Adrenal gland (tissue), 12 donors: Measurements from ENCODE around the gene ANKS6. TPM values are rescaled to one million over a fixed set of nuclear protein-coding genes. Genes with fewer than 3 reads are reported as not detected.
A peak's percentile ranks its signal among the peaks of the same experiment; 100 is the strongest.

ENCODE experiments used
- DNase-seq, 7 donors: peaks; one replicate each; pipeline ENCODE4 v3.0.0-alpha.2; 2019 to 2020
- H3K27ac ChIP-seq, 5 donors: fragments of 200-600 bp; sonication (generic) in 4 of 5; 1 replicate in 3 of 5; 2 replicates in 2 of 5; pipeline versions ENCODE4 v1.5.1 to v1.8.0; 2016 to 2020; ENCODE audit warnings: mild to moderate bottlenecking in 1 of 5
- H3K27me3 ChIP-seq: fragments of 200-600 bp; 2 replicates; pipeline ENCODE4 v1.8.0; 2021
- H3K36me3 ChIP-seq, 2 donors: fragments of 200-600 bp; replicated peaks in 1 of 2; 1 replicate in 1 of 2; 2 replicates in 1 of 2; pipeline versions ENCODE4 v1.5.1 to v1.8.0; 2018 to 2022
- H3K4me1 ChIP-seq, 2 donors: fragments of 200-600 bp; replicated peaks in 1 of 2; 1 replicate in 1 of 2; 2 replicates in 1 of 2; pipeline versions ENCODE4 v1.5.1 to v1.8.0; 2018 to 2021
- H3K4me3 ChIP-seq, 4 donors: fragments of 200-600 bp; sonication (generic) in 3 of 4; one replicate each; pipeline ENCODE4 v1.5.1; 2016 to 2018
- H3K9me3 ChIP-seq, 3 donors: fragments of 200-600 bp; sonication (generic) in 1 of 3; replicated peaks in 1 of 3; 1 replicate in 2 of 3; 2 replicates in 1 of 3; pipeline versions ENCODE4 v1.5.1 to v1.8.0; 2016 to 2021
- CTCF ChIP-seq, 6 experiments: fragments of 450-650 bp in 4 of 6; fragments of 200-600 bp in 2 of 6; sonication (generic) in 1 of 6; IDR thresholded peaks; 1 replicate in 5 of 6; 2 replicates in 1 of 6; pipeline versions ENCODE4 v1.5.1 to v1.8.0; 2016 to 2021; ENCODE audit warnings: antibody characterized with exemption in 6 of 6, mild to moderate bottlenecking in 2 of 6, moderate library complexity in 1 of 6
- POLR2A ChIP-seq, 2 donors: fragments of 450-650 bp; IDR thresholded peaks; one replicate each; pipeline ENCODE4 v1.6.1; 2017; ENCODE audit warnings: antibody characterized with exemption in 2 of 2, mild to moderate bottlenecking in 2 of 2, moderate library complexity in 1 of 2
- WGBS, 4 donors: extraction: QIAGEN DNeasy Blood & Tissue Kit in 2 of 4; methylation state at CpG; one replicate each; pipeline versions ENCODE4 v1.1.5 to v1.1.7; 2013 to 2017; 5-methylcytosine and 5-hydroxymethylcytosine counted together
- intact Hi-C, 2 donors: fragments of 100-400 bp; cut with DNase I; formaldehyde crosslinking; loops; one replicate each; pipeline versions ENCODE4 v1.14.1 to v1.15.0; 2022 to 2023
- polyA plus RNA-seq, 3 donors: library from polyadenylated mRNA; stranded (reverse); fragments of 200-250 nt in 2 of 3; fragments of 350-450 nt in 1 of 3; fragmentation: Illumina TruSeq in 1 of 3; extraction: RNeasy Lipid Tissue Mini Kit (QIAGEN cat#74804) in 1 of 3; gene quantifications; one replicate each; pipeline ENCODE4 v1.2.3, GENCODE V29; 2013 to 2014
- total RNA-seq, 9 donors: library from RNA; depleted of rRNA in 4 of 9; stranded (reverse); fragments of >200 nt in 4 of 9; fragments of 120-200 nt in 1 of 9; fragmentation: NEBNext Ultra II Directional in 1 of 9; extraction: Animal tissue kit (Norgen Biotek cat#: 25700) in 1 of 9; gene quantifications; one replicate each; pipeline versions ENCODE4 v1.1.0 to v1.2.4, GENCODE V29; 2013 to 2023
- donor health status: healthy with polysubstance abuse.
- donor health status: Bipolar disorder and iron deficiency.
- donor health status: DM: yes; HTN: yes; CAD: no.
- donor health status: DM: no; HTN: no; CAD: no.
- donor health status: DM: no; HTN: no; CAD: no.
- donor health status: DM: yes; HTN: yes; CAD: no.

The ANKS6 gene
- total and polyA plus RNA-seq, 12 donors = 4.3 to 28.4 (median 14.9) TPM

DNA sequence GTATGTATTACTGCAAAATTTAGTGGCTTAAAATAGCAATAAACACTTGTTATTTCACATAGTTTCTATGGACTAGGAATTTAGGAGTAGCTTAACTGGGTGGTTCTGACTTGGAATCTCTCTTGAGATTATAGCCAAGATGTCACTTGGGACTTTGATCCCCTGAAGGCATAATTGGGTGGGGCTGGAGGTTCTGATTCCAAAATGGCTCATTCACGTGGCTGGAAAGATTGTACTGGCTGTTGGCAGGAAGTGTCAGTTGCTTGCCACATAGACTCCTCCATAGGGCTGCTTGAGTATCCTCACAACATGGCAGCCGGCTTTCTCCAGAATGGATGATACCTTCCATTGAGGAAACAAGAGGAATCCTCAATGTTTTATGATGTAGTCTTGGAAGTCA lies 22.4 kb upstream of the ANKS6 start:
- H3K4me1 ChIP-seq = no peaks in the 10 kb centered on the region
- H3K9me3 ChIP-seq = no peaks in the 10 kb centered on the region
- TF ChIP-seq CTCF (IDR thresholded peaks at IDR 0.05) (no peak), POLR2A (IDR thresholded peaks at IDR 0.05) (no peak)
- DNase-seq = no peak
- H3K36me3 ChIP-seq = no peaks in the 10 kb centered on the region
- no peaks in the 10 kb centered on the region for H3K27me3 ChIP-seq
- no peak overlapping the region for H3K4me3 ChIP-seq
- no peak overlapping the region for H3K27ac ChIP-seq
- intact Hi-C loops = no loop called here
- WGBS, 4 donors = 89 to 94% (median 91%) methylated on average over 2 of the region's 2 CpGs

DNA sequence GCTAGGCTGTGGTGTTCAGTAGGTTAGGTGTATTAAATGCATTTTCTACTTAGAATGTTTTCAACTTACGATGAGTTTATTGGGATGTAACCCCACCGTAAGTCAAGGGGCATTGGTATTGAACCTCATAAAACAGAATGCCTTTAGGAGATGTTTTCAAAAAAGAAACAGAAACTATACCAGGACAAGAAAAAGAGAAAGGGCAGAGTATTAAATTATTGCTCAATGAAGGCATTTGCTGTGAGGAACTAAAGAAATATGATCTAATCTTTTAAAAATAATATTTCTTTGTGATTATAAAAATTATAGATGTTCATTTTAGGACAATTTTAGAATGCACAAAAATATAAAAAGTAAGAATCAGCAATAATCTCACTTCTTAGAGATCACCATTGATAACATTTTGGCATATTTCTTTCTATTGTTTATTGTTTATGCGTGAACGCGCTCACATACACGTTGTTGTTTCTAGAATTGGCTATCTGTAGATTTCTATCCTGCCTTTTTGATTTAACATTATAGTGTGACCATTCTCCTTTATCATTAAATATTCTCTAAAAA lies 19.1 kb upstream of the ANKS6 start:
- Histone ChIP-seq H3K27me3 (no peaks in the 10 kb centered on the region), H3K9me3 (no peaks in the 10 kb centered on the region), H3K27ac (no peak overlapping the region), H3K4me1 (no peaks in the 10 kb centered on the region), H3K36me3 (no peaks in the 10 kb centered on the region), H3K4me3 (no peak overlapping the region)
- DNase-seq = no peak
- intact Hi-C loops = no loop called here
- no peak for TF ChIP-seq POLR2A (IDR thresholded peaks at IDR 0.05)
- TF ChIP-seq CTCF (IDR thresholded peaks at IDR 0.05) = no peak
- 89 to 92% (median 90%) methylated on average over 6 of the region's 6 CpGs for WGBS, 4 donors

GRCh38 chr9:98811051-98811650 lies 14.8 kb upstream of the ANKS6 start:
- H3K27ac ChIP-seq = no peak overlapping the region
- WGBS, 4 donors = 73 to 86% (median 82%) methylated on average over 2 of the region's 2 CpGs

More at GRCh38 chr9:98811051-98811650, 14.8 kb upstream of the ANKS6 start:
- no peaks in the 10 kb centered on the region for H3K36me3 ChIP-seq
- H3K4me1 ChIP-seq = peaks cover 3 to 19% of the 10 kb centered on the region in 2 donors
- no peak overlapping the region for H3K4me3 ChIP-seq
- no peaks in the 10 kb centered on the region for H3K9me3 ChIP-seq
- no peaks in the 10 kb centered on the region for H3K27me3 ChIP-seq
- intact Hi-C loops = no loop called here
- no peak for TF ChIP-seq CTCF (IDR thresholded peaks at IDR 0.05)
- no peak for TF ChIP-seq POLR2A (IDR thresholded peaks at IDR 0.05)
- peak in 1 of 7 donors; percentile 4 for DNase-seq
